GM19238 (cell line): ENCODE results near the gene EXOC6.

Experiments used
- DNase-seq: peaks from one replicate; pipeline ENCODE4 v3.0.0; 2011; ENCODE audit warnings: low spot score; ENCODE audit not compliant: insufficient read length

EXOC6 gene

DNA sequence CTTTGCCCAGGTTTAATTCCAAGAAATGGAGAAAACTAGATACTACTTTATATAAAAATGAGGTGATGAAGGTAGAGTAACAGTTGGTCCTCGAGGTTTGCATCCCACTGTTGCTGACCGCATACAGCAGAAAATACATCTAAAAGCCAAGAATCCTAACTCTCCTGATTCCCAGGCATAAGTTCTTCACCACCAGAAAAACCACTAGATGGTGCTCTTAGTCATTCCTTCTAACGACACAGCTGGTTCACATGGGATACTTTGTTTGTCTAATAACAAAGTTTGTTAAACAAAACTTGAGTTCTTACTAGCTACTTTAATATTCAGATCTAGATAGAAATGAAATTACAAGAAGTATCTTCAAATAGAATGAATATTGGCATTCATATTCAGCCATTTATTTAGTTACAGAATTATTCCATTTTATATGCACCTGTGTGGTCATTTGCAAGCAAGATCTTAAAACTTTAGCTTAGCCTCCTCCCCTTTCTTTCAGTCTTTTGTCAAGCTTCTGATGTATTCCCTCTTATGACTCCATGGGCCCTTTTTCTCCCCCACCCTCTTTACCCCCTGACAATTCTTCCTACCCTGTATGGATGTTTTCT, 158.2 kb downstream of the EXOC6 start:
- no peak for DNase-seq

DNA sequence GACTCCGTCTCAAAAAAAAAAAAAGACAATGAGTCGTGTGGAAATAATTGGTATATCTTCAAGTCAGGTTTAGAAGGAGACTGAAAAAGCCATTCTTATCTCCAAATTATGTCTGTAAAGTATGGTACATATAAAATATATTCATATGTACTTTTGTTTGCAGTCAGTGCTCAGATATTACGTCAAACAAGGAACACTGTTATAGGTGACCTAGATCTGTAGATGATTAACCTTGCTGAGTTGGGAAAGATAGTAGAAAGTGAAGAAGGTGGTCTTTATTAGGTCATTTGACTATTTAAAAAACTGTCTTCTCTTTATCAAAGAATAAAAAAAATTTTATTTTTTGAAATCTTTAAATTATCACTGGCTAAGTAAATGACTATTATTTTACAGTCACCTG, 167.4 kb downstream of the EXOC6 start:
- DNase-seq: no peak

DNA sequence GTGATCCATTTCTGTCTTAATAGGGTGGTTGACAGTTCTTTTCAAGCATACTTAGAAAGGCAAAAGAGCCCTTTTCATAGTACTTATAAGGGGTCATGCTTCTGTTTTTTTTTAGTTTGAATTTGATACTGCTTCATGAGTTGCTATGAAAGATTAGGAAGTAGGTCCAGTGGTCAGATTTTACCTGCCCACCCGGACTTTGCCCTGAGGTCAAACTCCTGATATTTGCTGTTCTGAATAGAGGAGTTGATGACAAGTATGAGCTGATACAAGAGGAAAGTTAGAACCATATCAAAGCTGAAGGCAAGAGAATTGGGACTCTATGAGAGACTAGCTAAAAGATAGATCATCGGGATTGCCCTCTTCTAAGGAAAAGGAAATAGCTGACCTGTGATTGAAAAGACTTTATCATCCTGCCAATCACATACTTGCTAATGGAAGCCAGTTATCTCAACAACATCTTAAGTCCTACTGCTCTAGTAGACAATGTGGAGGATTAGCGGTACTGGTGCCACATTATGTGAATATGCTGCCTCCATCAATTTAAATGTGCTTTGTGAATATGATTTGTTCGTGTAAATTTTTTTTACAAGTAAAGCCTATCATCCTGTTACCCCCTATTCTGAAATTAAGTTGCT, 174.8 kb downstream of the EXOC6 start:
- DNase-seq: no peak

DNA sequence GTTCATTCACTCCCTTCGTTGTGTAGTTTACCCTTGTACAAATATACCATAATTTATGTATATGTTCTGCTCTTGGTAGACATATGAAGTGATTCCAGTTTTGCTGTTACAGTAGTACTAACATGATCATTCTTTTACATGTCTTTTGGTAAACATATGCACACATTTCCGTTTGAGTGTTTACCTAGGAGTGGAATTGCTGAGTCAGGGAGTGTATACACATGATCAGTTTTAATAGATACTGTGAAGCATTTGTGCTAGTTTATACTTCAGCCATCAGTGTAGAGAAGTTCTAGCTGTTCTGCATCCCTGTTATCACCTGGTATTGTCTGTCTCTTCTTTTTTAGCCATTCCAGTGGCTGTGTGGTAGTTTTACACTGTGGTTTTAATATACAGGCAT, 177.8 kb downstream of the EXOC6 start:
- DNase-seq: no peak

DNA sequence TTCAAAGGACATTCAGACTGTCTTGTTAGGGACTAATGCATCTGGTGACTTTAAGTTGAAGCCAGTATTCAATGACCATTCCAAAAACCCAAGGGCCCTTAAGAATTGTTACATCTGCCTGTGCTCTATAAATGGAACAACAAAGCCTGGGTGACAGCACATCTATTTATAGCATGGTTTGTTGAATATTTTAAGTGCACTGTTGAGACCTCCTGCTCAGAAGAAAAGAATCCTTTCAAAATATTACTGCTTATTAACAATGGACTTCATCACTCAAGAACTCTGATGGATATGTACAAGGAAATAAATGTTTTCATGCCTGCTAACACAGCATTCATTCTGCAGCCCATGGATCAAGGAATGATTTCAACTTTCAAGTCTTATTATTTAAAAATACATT, 179.2 kb downstream of the EXOC6 start:
- DNase-seq: no peak

DNA sequence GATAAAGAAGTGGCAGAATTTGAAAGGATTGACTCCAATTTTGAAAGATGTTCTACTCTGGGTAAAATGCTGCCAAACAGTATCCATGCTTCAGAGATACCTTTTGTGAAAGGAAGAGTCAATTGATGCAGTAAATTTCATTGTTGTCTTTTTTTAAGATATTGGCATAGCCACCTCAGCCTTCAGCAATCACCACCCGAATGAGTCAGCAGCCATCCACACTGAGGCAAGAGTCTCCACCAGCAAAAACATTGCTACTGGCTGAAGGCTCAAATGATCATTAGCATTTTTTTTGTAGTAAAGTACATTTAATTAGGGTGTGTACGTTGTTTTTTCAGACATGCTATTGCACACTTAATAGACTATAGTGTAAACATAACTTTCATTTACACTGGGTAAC, 180.6 kb downstream of the EXOC6 start:
- no peak for DNase-seq

DNA sequence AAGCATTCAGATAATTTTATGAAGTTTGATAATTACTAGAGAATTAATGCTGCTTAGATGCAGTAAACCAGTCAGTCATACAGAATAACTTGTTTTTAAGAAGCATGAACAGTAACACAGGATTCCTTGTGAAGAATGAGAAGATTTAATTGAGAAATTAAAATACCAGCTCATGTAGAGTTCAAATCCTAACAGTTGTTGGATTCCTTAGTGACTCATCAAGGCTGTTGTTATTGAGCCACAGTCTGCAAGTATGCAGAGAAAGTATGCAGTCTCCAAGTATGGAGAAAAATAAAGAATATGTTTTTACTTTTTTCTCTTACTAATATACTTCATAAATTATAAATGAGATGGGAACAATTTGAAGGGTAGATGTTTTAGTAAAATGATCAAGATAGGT, 182.1 kb downstream of the EXOC6 start:
- DNase-seq: no peak

DNA sequence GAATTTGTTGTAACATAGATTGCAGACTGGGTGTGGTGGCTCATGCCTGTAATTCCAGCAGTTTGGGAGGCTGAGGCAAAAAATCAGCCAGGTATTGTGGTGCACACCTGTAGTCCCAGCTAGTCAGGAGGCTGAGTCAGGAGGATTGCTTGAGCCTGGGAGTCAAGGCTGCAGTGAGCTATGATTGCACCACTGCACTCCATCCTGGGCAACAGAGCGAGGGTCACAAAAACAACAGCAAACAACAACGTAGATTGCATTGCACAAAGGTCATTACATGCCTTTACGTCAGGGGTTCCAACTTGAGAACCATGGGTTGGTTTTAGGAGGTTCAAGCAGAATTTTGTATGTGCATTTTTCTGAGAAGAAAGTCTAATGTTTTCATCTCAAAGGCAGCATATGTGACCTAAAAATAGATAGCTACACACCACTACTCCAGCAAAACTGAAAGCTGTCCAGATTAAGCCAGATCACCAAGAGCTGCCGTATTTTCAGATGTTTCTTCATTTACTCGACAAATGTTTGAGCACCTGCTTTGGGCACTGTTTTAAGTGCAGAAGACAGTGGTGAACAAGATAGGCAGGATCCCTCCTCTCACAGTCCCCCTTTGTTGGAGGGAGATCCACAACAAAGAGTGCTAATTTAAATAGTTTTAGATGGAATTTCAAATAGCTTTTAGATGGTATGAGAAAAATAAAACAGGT, 183.9 kb downstream of the EXOC6 start:
- DNase-seq: no peak

DNA sequence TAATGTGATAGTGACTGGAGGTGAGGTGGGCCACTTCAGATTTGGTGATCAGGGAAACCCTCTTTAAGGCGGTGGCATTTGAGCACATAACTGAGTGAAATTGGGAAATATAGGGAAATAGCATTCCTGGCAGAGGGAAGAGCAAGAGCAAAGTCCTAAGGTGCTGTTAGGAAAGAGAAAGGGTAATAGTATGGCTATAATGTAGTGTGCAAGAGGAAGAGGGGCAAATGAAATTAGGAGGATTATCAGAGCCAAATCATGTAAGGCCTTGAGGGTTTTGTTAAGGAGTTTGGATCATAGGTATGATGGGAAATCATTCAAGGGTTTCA, 184.5 kb downstream of the EXOC6 start:
- DNase-seq: no peak

DNA sequence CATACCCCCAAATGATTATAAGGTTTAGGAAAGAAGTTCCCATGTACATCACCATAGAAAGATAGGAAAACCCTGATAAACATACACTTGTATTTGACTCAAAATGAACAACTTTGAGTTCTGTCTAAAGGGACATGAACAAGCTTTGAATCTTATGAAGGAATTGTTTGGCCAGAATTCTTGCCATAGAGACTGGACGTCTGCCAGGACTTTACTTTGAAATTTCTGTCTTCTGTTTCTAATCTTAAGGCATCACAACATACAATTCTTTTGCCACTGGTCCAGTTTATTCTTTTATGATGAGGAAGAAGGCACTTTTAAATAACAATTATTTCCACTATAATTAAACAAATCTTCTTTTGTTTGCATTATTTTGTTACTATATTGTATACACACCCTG, 186.1 kb downstream of the EXOC6 start:
- DNase-seq: no peak

DNA sequence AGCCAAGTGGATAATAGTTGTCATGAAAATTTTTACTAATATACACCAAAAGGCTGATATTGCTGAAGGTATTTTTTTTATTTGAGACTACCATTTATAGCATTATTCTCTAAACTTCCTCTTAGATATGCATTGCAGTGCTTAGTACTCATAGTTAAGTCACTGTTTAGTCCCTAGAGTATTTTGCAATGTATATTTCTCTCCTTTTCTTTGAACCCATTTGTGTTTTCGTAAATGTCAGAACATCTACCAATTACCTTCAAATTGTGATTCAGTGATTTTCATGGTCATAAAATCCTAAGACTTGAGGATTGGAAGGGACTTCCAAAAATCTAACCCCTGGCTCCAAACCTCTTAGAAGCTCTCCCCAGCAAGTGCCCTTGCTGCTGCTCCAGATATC, 190.8 kb downstream of the EXOC6 start:
- no peak for DNase-seq

DNA sequence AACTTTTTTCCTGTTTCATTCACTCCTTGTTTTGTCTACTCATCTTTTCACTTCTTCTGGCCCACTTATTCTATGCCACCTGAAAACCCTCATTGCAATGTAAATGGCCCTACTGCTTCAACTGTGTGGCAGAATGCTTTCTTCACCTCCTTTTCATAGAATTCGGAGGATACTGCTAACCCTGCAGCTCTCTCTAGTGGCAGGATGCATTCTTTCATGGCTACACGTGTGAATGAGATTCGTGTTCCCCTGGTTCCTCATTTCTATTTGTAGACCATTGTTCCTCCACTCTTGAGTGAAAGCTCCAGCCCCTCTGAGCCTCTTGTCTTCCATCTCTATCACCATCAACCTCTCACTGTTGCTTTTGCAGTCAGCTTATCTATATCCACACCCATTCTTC, 191.4 kb downstream of the EXOC6 start:
- DNase-seq: no peak

DNA sequence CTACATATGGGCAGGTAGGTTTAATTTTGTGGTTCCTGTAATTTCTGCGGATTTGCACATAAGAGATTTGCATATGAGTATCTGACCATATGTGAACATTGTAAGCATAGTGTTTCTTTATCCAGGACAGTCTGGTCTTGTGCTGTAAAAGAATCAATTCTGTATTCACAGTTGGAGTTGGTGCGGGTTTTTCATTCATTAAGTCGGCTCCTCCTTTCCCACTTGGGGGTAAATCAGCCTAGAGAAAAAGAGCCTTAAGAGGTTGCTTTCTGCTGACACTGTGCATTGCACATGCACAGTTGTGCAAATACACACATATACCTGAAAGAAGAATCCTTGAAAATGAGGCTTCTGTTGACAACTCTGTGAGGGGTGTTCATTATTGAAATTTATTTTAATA, 206.2 kb downstream of the EXOC6 start:
- no peak for DNase-seq

DNA sequence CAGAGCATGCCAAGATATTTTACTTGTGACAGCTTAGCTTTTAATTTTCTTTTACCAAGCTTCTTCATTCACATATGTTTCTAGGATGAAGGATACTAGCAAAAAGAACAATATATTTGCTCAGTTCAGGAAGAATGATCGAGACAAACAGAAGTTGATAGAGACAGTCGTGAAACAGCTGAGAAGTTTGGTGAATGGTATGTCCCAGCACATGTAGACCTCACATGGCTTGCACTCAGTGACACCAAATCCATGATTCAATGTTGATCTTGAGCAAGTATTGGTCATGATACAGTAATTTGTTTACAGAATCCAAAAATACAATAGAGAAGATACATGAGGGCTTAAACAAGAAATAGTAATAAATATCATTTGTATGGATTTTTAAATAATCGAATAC, 209.8 kb downstream of the EXOC6 start:
- DNase-seq: no peak

DNA sequence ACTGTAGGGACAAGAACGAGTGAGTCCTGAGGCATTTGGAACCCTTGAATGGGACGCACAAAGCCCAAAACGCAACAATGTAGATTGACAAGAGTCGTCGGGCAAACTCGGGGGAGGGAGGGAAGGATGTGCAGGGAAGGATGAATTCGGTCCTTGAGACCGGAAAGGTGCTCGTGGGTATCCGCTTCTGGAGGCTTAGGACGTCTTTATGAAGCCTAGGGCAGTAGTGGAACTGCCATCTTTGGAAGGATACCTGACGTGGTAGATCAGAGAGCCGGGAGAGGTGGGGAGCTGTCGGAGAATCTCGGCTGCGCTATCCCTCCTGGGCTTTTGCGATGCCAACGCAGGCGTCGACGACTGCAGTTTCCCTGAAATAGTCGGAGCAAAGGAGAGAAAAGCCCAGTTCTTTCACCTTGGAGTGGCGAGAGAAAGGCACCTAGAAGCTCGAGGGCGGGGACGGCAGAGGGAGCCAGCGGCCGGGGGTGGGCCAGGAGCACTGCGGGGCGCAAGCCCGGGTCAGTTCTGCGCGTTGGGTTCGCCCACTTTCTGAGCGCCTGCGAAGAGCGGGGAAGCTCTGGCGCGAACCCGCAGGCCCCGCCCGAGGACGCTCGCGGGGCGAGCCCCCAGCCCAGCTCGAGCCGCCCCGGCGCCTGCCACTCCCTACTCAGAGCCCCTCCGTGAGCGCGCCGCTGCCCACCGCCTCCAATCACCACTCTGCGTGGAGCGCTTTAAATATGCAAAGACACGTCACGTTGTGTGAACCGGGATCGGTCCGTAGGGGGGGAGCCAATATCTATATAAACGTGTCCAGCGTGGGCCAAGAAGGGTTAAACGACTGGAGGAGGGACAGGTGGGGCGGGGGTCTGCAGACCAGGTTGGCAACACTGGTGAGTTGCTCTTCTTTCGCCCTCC, 211.9 kb downstream of the EXOC6 start, which contains the start of gene CYP26C1:
CYP26C1 (plus strand) TSS at position 824 of the 912 bp plus-strand sequence. CDS start 466 bp downstream, outside the sequence.
- no peak for DNase-seq

DNA sequence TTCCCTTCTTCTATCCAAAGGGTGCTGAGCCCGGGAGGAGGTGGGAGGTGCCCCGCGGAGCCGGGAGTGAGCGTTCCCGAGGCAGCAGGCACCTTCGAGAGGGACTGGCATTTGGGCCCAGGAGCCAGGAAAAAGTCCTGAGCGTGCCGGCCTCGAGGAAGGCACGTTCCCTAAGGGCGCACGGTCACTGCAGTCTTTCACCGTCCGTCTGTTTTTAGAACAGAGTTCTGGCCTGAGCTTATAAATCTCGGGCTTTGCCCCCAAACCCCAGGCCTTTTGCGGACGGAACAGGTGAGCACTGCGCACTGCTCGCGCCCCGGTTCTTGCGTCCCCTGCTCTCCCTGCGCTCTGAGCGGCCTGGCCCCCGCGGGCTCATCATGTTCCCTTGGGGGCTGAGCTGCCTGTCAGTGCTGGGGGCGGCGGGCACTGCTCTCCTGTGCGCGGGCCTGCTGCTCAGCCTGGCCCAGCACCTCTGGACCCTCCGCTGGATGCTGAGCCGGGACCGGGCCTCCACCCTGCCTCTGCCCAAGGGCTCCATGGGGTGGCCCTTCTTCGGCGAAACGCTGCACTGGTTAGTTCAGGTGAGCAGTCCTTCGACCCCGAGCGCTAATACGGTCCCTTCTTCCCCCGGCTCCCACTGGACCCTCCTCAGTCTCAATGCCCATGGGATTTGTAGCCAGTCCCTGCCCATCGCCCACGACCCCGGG, 212.7 kb downstream of the EXOC6 start:
- no peak for DNase-seq

DNA sequence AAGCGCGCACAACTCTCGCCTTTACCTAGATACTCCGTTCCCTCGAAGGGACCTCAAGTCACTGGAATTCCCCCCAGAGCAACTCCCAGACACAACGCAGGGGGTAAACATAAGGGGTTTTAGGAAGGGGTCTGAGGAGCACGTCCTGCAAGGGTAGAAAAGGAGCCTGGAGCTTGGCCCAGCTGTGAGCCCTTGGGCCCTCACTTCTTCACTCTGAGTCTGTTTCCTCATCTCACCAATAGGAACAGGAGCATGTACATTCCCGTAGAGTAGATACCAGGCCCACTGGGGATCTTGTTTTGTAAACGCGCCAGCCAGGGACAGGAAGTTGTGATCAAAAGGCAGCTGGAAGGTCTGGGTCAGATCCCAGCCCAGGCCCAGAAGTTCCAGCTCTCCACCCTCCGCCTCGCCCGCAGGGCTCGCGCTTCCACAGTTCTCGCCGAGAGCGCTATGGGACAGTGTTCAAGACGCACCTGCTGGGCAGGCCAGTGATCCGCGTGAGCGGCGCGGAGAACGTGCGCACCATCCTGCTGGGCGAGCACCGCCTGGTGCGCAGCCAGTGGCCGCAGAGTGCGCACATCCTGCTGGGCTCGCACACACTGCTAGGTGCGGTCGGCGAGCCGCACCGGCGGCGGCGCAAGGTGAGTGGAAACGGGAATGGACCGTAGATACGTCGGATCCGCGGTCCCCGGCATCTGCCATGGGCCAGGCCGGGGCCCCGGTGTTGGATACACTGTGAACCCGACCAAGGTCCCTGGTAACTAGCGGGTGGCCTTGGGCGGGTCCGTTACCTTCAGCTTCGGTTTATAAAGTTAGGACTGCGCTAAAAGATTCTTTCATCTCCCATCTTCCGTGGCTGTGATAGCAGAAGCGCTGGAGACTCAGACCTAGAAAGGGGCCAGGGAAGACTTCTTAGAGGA, 213.5 kb downstream of the EXOC6 start:
- no peak for DNase-seq

DNA sequence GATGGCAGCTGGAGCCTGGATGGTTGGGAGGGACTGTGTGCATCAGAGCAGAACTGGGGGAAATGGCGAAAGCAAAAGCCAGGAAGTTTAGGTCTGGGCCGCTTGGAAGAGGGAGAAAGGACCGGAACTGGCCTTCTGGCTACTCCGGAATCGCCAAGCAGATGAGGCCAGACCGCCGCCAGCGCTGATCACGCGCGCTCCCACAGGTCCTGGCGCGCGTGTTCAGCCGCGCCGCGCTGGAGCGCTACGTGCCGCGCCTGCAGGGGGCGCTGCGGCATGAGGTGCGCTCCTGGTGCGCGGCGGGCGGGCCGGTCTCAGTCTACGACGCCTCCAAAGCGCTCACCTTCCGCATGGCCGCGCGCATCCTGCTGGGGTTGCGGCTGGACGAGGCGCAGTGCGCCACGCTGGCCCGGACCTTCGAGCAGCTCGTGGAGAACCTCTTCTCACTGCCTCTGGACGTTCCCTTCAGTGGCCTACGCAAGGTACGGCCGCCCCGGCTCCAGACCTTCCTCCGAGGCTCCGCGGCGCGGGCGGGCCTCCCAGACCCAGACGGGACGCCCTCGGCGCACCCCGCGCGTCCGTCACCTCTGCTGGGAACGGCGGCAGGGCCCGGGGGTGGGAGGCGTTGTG, 214.3 kb downstream of the EXOC6 start:
- no peak for DNase-seq

DNA sequence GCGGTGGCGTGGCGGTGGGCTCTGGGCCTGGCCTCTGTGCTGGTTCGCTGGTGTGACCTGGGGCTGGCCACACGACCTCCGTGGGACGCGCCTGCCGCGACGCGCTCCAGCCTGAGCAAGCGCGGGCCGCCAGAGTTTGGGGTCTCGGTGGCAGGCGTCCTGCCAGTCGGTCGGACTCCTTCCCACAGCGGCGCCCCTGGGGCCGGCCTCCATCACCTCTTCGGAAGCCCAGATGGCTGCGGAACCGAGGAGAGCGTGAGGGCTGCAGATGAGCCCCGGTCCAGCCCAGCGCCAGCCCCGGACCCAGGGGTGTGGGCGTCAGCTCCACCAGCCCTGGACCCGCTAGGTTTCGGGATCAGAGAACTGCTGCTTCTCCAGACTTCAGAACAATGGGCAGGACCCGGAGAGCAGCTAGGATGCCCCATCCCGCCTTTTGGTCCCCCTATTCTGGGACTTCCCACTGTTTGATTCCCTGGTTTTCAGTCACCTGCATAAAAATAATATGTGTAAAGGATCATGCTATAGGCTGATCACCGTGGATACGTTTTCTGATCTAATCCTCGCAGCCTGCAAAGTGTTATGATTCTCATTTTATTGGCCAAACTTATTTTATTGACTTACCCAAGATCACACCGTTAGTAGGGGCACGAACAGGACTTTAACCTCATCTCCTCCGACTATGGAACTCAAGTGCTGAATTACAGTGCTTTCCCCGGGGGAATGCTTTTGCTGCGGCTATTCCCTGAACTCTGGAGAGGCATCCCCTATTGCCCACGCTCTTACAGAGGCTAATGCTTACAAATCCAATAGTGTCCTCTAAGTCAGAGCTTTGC, 215.0 kb downstream of the EXOC6 start:
- no peak for DNase-seq
